ENCODE results near the gene FCHO2.

The FCHO2 gene

GRCh38 chr5:73094415-73094814, 138.6 kb downstream of the FCHO2 start:
- Histone ChIP-seq H3K4me3 (ENCODE audit: low read length) (no peak overlapping the region), H3K9me3 (ENCODE audit: control insufficient read depth, insufficient read depth, low read length) (no peaks in the 10 kb centered on the region), H3K27ac (ENCODE audit: low read depth, low read length) (no peak overlapping the region), H3F3A (ENCODE audit: control insufficient read depth, insufficient read depth) (no peaks in the 10 kb centered on the region), H3K9me2 (replicated peaks; ENCODE audit: control insufficient read depth, low read length) (no peaks in the 10 kb centered on the region), H3K4me1 (ENCODE audit: control insufficient read depth, low read length) (peaks cover 8% of the 10 kb centered on the region), H3K27me3 (ENCODE audit: control insufficient read depth, low read length) (no peaks in the 10 kb centered on the region), H4K20me1 (ENCODE audit: control insufficient read depth, insufficient read depth, low read depth, low read length) (no peaks in the 10 kb centered on the region), H3K79me2 (ENCODE audit: control insufficient read depth, low read length) (no peaks in the 10 kb centered on the region), H3K4me2 (ENCODE audit: low read length) (no peak overlapping the region), H3K36me3 (ENCODE audit: control insufficient read depth, low read length) (no peaks in the 10 kb centered on the region)
- no peak for TF ChIP-seq EZH2phosphoT487 (IDR thresholded peaks at IDR 0.05; ENCODE audit: borderline replicate concordance, low read length)
- no peak for TF ChIP-seq CTCF (IDR thresholded peaks at IDR 0.05; ENCODE audit: low read depth, low read length, poor library complexity, severe bottlenecking)

GRCh38 chr5:73095564-73096238, 139.9 kb downstream of the FCHO2 start:
- Histone ChIP-seq H3K4me1 (ENCODE audit: control insufficient read depth, low read length) (peaks cover 15% of the 10 kb centered on the region), H3K4me3 (ENCODE audit: low read length) (no peak overlapping the region), H3K27me3 (ENCODE audit: control insufficient read depth, low read length) (no peaks in the 10 kb centered on the region), H3K9me3 (ENCODE audit: control insufficient read depth, insufficient read depth, low read length) (no peaks in the 10 kb centered on the region), H3K9me2 (replicated peaks; ENCODE audit: control insufficient read depth, low read length) (no peaks in the 10 kb centered on the region), H3K4me2 (ENCODE audit: low read length) (no peak overlapping the region), H3F3A (ENCODE audit: control insufficient read depth, insufficient read depth) (no peaks in the 10 kb centered on the region), H3K27ac (ENCODE audit: low read depth, low read length) (no peak overlapping the region), H4K20me1 (ENCODE audit: control insufficient read depth, insufficient read depth, low read depth, low read length) (no peaks in the 10 kb centered on the region), H3K79me2 (ENCODE audit: control insufficient read depth, low read length) (no peaks in the 10 kb centered on the region), H3K36me3 (ENCODE audit: control insufficient read depth, low read length) (no peaks in the 10 kb centered on the region)
- TF ChIP-seq CTCF (IDR thresholded peaks at IDR 0.05; ENCODE audit: low read depth, low read length, poor library complexity, severe bottlenecking) = no peak
- TF ChIP-seq EZH2phosphoT487 (IDR thresholded peaks at IDR 0.05; ENCODE audit: borderline replicate concordance, low read length) = no peak

GRCh38 chr5:73096239-73096575, 140.4 kb downstream of the FCHO2 start:
- no peaks in the 10 kb centered on the region for H4K20me1 ChIP-seq (ENCODE audit: control insufficient read depth, insufficient read depth, low read depth, low read length)

More at GRCh38 chr5:73096239-73096575, 140.4 kb downstream of the FCHO2 start:
- Histone ChIP-seq H3K27ac (ENCODE audit: low read depth, low read length) (no peak overlapping the region), H3K4me3 (ENCODE audit: low read length) (no peak overlapping the region), H3K9me3 (ENCODE audit: control insufficient read depth, insufficient read depth, low read length) (no peaks in the 10 kb centered on the region), H3K36me3 (ENCODE audit: control insufficient read depth, low read length) (no peaks in the 10 kb centered on the region), H3K4me2 (ENCODE audit: low read length) (no peak overlapping the region), H3F3A (ENCODE audit: control insufficient read depth, insufficient read depth) (no peaks in the 10 kb centered on the region), H3K9me2 (replicated peaks; ENCODE audit: control insufficient read depth, low read length) (no peaks in the 10 kb centered on the region), H3K4me1 (ENCODE audit: control insufficient read depth, low read length) (peaks cover 15% of the 10 kb centered on the region), H3K79me2 (ENCODE audit: control insufficient read depth, low read length) (no peaks in the 10 kb centered on the region), H3K27me3 (ENCODE audit: control insufficient read depth, low read length) (no peaks in the 10 kb centered on the region)
- TF ChIP-seq CTCF (IDR thresholded peaks at IDR 0.05; ENCODE audit: low read depth, low read length, poor library complexity, severe bottlenecking) (no peak), EZH2phosphoT487 (IDR thresholded peaks at IDR 0.05; ENCODE audit: borderline replicate concordance, low read length) (no peak)

All from DOHH2 (cell line).